ENCODE results near the gene CIDEB.

CIDEB gene

DNA sequence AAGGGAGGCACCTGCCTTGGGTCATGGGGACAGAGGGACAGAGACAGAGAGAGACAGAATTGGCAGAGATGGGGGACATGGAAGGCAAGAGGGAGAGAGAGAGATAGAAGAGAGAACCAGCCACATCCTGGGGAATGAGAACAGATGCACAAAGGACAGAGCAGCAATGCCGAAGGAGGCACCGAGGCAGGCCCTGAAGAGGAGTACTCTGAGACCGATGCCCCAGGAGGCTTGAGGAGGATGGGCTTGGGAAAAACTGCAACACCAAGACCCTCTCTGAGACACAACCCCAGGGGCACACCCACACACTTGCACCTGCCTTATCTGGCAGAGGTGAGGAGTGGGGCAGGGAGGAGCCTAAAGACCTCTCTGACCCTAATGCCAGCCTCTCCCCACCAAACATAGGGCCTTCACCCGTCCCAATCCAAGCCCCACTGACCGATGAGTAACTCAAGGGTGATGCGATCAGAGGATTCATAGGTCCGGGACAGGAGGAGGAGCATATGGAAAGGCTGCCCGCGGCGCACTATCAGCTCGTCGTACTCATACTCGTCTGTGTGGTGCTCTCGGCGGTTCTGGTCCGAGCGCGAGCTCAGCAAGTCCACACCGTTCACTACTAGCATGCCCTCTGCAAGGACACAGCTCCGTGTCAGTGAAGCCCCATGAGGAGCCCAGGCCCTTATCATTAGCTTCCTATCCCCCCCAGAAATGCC lies 46.4 kb downstream of the CIDEB start:
- TF ChIP-seq, protein P1, sequence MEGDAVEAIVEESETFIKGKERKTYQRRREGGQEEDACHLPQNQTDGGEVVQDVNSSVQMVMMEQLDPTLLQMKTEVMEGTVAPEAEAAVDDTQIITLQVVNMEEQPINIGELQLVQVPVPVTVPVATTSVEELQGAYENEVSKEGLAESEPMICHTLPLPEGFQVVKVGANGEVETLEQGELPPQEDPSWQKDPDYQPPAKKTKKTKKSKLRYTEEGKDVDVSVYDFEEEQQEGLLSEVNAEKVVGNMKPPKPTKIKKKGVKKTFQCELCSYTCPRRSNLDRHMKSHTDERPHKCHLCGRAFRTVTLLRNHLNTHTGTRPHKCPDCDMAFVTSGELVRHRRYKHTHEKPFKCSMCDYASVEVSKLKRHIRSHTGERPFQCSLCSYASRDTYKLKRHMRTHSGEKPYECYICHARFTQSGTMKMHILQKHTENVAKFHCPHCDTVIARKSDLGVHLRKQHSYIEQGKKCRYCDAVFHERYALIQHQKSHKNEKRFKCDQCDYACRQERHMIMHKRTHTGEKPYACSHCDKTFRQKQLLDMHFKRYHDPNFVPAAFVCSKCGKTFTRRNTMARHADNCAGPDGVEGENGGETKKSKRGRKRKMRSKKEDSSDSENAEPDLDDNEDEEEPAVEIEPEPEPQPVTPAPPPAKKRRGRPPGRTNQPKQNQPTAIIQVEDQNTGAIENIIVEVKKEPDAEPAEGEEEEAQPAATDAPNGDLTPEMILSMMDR (IDR thresholded peaks at IDR 0.05; ENCODE audit: control insufficient read depth, insufficient read depth, low read depth, low read length, missing control alignments): no peak

DNA sequence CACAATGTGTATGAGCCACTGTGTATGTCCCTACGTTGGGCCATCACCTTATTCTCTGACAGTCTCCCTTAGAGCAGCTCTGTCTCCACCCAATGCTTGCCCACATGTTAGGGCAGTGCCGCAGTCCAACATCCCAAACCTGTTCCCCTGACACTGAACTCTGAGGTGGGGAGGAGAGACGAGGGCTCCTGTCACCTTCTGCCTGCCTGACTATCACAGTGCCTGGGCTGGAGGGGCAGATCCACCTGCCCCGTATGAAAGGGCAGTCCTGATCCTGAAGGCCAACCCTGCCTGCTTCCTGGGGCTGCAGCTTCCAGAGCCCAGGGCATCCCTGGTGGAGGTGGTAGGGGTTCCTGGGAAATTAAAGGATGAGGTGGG lies 47.0 kb downstream of the CIDEB start:
- no peak overlapping the region for H3K4me3 ChIP-seq (ENCODE audit: control insufficient read depth, low read depth, low read length)
- no peak for DNase-seq (ENCODE audit: low read depth)
- TF ChIP-seq, protein P1 (IDR thresholded peaks at IDR 0.05; ENCODE audit: control insufficient read depth, insufficient read depth, low read depth, low read length, missing control alignments): no peak

More for the DNA sequence above, 46.4 kb downstream of the CIDEB start:
- no peak overlapping the region for H3K4me3 ChIP-seq (ENCODE audit: control insufficient read depth, low read depth, low read length)
- DNase-seq (ENCODE audit: low read depth): no peak

GRCh38 chr14:24260026-24260779 lies 47.6 kb downstream of the CIDEB start:
- no peak for DNase-seq (ENCODE audit: low read depth)
- H3K4me3 ChIP-seq (ENCODE audit: control insufficient read depth, low read depth, low read length): no peak overlapping the region
- TF ChIP-seq, protein P1 (IDR thresholded peaks at IDR 0.05; ENCODE audit: control insufficient read depth, insufficient read depth, low read depth, low read length, missing control alignments): no peak

DNA sequence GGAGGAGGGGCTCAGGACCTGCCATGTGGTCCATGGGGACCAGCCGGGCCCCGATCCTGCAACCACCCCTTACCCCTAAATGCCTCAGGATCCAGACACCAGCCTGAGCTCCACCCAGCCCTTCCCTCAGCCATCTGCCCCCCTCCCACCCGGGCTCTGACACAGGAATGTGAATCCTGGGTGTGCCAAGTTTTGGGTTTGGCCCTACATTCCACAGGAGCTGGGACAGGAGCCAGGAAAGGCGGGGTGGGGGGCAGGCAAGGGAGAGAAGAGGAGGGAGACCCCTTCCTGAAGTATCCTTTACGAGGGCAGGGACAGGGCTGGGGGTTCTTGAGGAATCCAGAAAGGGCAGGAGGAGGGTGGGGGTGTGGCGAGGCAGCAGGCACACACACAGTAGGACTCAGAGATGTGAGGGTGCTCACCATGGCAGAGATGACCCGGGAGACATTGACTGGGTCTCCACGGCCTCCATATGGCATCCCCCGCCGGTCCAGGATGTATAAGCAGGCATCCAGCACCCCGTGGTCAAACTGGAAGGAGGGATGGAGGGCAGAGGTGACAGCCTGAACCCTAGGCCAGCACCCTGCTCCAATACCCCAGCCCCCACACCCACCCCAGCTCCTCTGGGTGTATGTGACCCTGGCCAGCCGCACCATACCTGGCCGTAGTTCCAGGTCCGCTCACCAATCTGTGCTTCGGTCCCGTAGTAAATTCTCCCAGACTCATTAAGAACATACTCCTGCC lies 48.3 kb downstream of the CIDEB start:
- DNase-seq (ENCODE audit: low read depth): no peak
- TF ChIP-seq, protein P1 (IDR thresholded peaks at IDR 0.05; ENCODE audit: control insufficient read depth, insufficient read depth, low read depth, low read length, missing control alignments): no peak
- H3K4me3 ChIP-seq (ENCODE audit: control insufficient read depth, low read depth, low read length): no peak overlapping the region

DNA sequence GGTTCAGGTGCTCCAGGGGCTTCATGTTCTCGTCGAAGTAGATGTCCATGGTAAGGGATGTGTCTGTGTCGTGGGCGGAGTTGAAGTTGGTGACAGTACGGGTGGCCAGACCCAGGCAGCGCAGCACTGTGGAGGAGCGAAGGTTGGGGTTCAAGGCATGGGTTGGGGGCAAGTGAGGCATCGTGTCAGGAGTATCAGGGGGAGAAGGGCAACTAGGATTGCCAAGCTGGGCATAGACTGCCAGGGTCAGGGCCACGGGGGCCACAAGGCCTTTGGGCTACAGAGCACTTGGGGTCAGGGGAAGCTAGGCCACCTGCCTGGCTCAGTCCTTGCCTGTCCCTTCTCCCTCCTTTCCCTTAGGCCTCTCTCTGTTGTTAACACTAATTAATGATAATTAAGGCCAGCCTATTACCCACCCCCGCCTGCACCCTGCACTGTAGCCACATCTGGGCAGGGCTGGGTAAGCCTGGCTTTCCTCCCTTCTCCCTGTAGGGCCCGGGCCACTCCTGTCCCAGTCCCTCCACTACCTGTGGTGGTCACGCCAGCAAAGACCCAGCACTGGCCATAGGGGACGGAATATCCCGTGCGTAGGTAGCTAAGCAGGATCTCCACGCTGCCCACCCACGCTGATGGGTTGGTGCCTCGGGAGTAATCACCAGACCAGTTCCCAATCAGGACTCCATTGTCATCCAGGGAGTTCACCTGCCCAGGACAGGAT lies 49.1 kb downstream of the CIDEB start:
- TF ChIP-seq, protein P1 (IDR thresholded peaks at IDR 0.05; ENCODE audit: control insufficient read depth, insufficient read depth, low read depth, low read length, missing control alignments): no peak
- no peak for DNase-seq (ENCODE audit: low read depth)
- H3K4me3 ChIP-seq (ENCODE audit: control insufficient read depth, low read depth, low read length): no peak overlapping the region

DNA sequence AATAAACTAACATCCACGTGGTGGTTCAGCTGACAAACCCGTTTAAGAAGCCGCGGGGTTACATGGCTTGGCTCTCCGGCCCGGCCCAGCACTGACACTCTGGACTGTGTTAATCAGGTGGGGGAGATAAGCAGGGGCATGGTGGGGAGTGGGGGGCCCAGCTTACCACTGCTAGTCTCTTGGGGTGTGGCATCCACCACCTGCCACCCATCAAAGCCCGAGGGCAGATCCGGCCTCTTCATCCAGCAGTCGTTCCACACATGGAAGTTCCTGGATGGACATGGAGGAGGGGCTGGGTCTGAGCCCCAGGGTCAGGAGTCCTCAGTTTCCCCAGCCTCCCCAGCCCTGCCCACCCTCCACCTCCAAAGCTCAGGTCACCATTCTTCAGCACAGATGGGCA lies 49.7 kb downstream of the CIDEB start:
- no peak overlapping the region for H3K4me3 ChIP-seq (ENCODE audit: control insufficient read depth, low read depth, low read length)
- TF ChIP-seq, protein P1 (IDR thresholded peaks at IDR 0.05; ENCODE audit: control insufficient read depth, insufficient read depth, low read depth, low read length, missing control alignments): no peak
- DNase-seq (ENCODE audit: low read depth): no peak
